ENCODE results near the gene MT1X. TPM values are rescaled to one million over a fixed set of nuclear protein-coding genes. Genes with fewer than 3 reads are reported as not detected.
A peak's percentile ranks its signal among the peaks of the same experiment; 100 is the strongest.
"Not testable (repeated sequence)": the region's sequence is repeated elsewhere in the genome, so short reads cannot be mapped to it uniquely, and the experiment has no call there.

Gene MT1X
- total RNA-seq, 6 donors from 2014 or later = 77.5 to 552 (median 151) TPM

DNA sequence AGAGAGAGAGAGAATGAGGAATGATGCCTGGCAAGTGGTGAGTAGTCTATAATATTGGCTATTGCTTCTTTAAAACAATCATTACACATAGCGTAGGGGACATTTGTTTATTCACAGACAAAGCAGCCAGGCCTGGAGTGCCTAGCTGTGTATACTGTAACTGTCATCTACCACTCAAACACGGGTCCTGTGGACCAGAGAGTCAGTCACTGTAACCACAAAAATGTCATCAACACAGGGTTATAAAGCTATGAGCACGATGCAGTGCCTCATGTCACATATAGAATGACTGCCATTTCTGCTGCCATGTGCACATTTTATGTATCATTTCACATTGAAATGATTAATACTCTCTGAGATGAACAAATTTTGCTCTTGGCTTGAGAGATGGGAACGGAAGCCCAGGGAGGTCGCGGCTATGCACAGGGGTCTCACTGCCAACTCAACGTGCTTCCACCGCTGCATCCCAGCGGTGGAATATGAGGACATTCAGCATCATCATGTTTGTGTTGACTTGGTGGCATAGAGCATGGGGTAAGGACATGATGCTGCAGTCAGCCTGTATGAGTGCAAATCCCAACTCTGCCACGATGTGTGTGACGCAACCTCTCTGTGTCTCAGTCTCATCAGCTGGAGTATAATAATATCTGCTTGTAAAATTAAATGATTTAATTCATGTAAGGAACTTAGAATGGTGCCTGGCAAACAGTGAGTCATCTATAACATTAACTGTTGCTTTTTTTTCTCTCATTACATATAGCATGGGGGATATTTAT, 9.3 kb upstream of the MT1X start:
- DNase-seq (no peak), ATAC-seq (ENCODE audit: low FRiP score in 2 of 2) (no peak)
- 76 to 84% methylated on average over 9 to 11 of the region's 11 CpGs for WGBS, 2 donors
- Histone ChIP-seq H3K27ac (no peak overlapping the region), H3K4me1 (peaks cover 8 to 25% (median 20%) of the 10 kb centered on the region in 4 donors), H3K4me3 (no peak overlapping the region), H3K27me3 (peaks cover 0 to 25% (median 10%) of the 10 kb centered on the region in 4 donors), H3K9me3 (no peaks in the 10 kb centered on the region), H3K36me3 (no peaks in the 10 kb centered on the region)
- TF ChIP-seq POLR2AphosphoS5 (IDR thresholded peaks at IDR 0.05) = no peak
- no peak for TF ChIP-seq EP300 (IDR thresholded peaks at IDR 0.05)
- TF ChIP-seq, protein P1, sequence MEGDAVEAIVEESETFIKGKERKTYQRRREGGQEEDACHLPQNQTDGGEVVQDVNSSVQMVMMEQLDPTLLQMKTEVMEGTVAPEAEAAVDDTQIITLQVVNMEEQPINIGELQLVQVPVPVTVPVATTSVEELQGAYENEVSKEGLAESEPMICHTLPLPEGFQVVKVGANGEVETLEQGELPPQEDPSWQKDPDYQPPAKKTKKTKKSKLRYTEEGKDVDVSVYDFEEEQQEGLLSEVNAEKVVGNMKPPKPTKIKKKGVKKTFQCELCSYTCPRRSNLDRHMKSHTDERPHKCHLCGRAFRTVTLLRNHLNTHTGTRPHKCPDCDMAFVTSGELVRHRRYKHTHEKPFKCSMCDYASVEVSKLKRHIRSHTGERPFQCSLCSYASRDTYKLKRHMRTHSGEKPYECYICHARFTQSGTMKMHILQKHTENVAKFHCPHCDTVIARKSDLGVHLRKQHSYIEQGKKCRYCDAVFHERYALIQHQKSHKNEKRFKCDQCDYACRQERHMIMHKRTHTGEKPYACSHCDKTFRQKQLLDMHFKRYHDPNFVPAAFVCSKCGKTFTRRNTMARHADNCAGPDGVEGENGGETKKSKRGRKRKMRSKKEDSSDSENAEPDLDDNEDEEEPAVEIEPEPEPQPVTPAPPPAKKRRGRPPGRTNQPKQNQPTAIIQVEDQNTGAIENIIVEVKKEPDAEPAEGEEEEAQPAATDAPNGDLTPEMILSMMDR (IDR thresholded peaks at IDR 0.05) = no peak
- no peak for TF ChIP-seq POLR2A (IDR thresholded peaks at IDR 0.05)

DNA sequence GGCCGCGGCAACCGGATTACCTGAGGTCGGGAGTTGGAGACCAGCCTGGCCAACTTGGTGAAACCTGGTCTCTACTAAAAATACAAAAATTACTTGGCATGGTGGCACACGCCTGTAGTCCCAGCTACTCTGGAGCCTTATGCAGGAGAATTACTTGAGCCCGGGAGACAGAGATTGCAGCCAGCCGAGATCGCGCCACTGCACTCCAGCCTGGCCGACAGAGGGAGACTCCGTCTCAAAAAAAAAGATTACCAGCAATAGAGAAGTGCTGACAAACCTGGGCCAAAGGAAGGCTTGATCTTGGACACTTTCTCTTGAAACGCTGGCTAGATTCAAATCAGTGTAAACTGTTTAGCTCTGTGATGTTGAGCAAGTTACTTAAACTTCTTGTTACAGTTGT, 8.3 kb upstream of the MT1X start:
- DNase-seq (no peak), ATAC-seq (ENCODE audit: low FRiP score in 2 of 2) (peak in 1 of 2 donors; percentile 47)
- TF ChIP-seq POLR2A (IDR thresholded peaks at IDR 0.05) (no peak), POLR2AphosphoS5 (IDR thresholded peaks at IDR 0.05) (no peak), EP300 (IDR thresholded peaks at IDR 0.05) (no peak)
- TF ChIP-seq, protein P1 (IDR thresholded peaks at IDR 0.05) = peak; percentile 38 to 62 (median 53)
- Histone ChIP-seq H3K4me1 (peaks cover 5 to 20% (median 15%) of the 10 kb centered on the region in 4 donors), H3K27ac (no peak overlapping the region), H3K4me3 (no peak overlapping the region), H3K9me3 (no peaks in the 10 kb centered on the region), H3K36me3 (no peaks in the 10 kb centered on the region), H3K27me3 (peaks cover 0 to 19% (median 7%) of the 10 kb centered on the region in 4 donors)
- 38 to 43% methylated on average over 12 of the region's 12 CpGs for WGBS, 2 donors

DNA sequence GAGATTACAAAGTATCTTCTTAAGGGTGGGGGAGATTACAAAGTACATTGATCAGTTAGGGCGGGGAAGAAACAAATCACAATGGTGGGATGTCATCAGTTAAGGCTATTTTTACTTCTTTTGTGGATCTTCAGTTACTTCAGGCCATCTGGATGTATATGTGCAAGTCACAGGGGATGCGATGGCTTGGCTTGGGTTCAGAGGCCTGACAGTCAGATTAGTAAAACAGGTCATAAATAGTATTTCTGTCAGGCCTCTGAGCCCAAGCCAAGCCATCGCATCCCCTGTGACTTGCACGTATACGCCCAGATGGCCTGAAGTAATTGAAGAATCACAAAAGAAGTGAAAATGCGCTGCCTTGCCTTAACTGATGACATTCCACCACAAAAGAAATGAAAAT, 7.7 kb upstream of the MT1X start:
- Histone ChIP-seq H3K27me3 (peaks cover 0 to 14% (median 4%) of the 10 kb centered on the region in 4 donors), H3K4me1 (peaks cover 2 to 15% (median 10%) of the 10 kb centered on the region in 4 donors)
- not testable (repeated sequence) for ATAC-seq (ENCODE audit: low FRiP score in 2 of 2); H3K9me3 ChIP-seq; H3K4me3 ChIP-seq; H3K27ac ChIP-seq; H3K36me3 ChIP-seq; DNase-seq
- 87 to 89% methylated on average over 6 of the region's 6 CpGs for WGBS, 2 donors

DNA sequence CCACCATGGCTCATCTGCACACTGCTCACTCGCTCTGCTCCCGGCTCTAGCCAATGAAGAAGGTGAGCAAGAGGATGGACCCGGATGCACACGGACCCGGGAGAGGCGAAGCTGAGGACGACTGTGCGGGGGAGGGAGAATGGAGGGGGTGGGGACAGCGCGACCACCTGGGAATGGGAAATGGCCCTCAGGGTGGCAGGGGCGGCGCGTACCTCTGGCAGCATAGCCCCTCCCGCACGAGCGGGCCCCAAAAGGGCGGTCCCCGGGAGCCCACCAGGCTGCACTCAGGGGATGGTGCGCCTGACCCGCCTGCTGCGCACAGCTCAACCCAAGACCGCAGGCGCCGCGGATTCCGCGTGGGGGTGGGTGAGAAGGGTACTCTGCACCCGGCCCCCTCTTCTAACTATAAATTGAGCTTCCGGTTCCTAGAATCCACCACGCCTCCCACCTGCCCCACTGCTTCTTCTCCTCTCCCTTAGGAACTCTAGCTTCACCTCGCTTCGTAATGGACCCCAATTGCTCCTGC, 6.5 kb upstream of the MT1X start:
- no peak overlapping the region for H3K27ac ChIP-seq
- H3K27me3 ChIP-seq = peaks cover 0 to 6% (median 3%) of the 10 kb centered on the region in 4 donors
- DNase-seq (peak in 1 of 2 donors; percentile 87), ATAC-seq (ENCODE audit: low FRiP score in 2 of 2) (peak in 1 of 2 donors; percentile 45)
- WGBS, 2 donors = 9 to 10% methylated on average over 23 to 31 of the region's 32 CpGs
- no peaks in the 10 kb centered on the region for H3K9me3 ChIP-seq
- no peaks in the 10 kb centered on the region for H3K36me3 ChIP-seq
- peak overlapping the region in 3 of 4 donors; percentile 34 to 42 (median 35) for H3K4me3 ChIP-seq
- no peak for TF ChIP-seq POLR2AphosphoS5 (IDR thresholded peaks at IDR 0.05)
- TF ChIP-seq POLR2A (IDR thresholded peaks at IDR 0.05) = no peak
- TF ChIP-seq, protein P1 (IDR thresholded peaks at IDR 0.05) = no peak
- TF ChIP-seq EP300 (IDR thresholded peaks at IDR 0.05) = no peak
- peaks cover 0 to 12% (median 7%) of the 10 kb centered on the region in 4 donors for H3K4me1 ChIP-seq

DNA sequence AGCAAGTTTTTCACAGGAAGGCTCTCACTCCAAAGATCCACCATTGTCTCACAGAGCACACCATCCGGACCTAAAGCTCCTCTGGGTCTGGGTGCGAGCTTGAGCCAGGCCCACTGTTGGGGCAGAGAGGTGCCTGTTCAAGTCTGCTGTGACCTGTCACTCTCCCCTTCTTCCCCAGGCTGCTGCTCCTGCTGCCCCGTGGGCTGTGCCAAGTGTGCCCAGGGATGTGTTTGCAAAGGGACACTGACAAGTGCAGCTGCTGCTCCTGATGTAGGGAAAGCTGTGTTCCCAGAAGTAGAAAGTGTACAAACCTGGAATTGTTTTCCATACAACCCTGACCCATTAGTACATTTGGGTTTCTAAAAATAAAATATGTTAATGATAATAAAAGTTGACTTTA, 4.8 kb upstream of the MT1X start:
- H3K36me3 ChIP-seq = no peaks in the 10 kb centered on the region
- H3K4me3 ChIP-seq = no peak overlapping the region
- no peak overlapping the region for H3K27ac ChIP-seq
- peaks cover 9 to 23% (median 14%) of the 10 kb centered on the region in 4 donors for H3K4me1 ChIP-seq
- no peak for ATAC-seq (ENCODE audit: low FRiP score in 2 of 2)
- peaks cover 0 to 6% (median 3%) of the 10 kb centered on the region in 4 donors for H3K27me3 ChIP-seq
- no peaks in the 10 kb centered on the region for H3K9me3 ChIP-seq
- 78 to 95% methylated on average over 1 to 3 of the region's 3 CpGs for WGBS, 2 donors
- no peak for DNase-seq
- no peak for TF ChIP-seq POLR2AphosphoS5 (IDR thresholded peaks at IDR 0.05)
- no peak for TF ChIP-seq EP300 (IDR thresholded peaks at IDR 0.05)
- no peak for TF ChIP-seq POLR2A (IDR thresholded peaks at IDR 0.05)
- TF ChIP-seq, protein P1 (IDR thresholded peaks at IDR 0.05) = no peak
